Stomach (tissue), 4 donors: ENCODE measurements around the gene P4HB.

Experiments used
- EP300 ChIP-seq: sonication (generic); formaldehyde crosslinking; IDR thresholded peaks from one replicate; pipeline ENCODE4 v1.6.1; 2017; ENCODE audit warnings: antibody characterized with exemption
- POLR2A ChIP-seq, 4 donors: fragments of 450-650 bp; IDR thresholded peaks; one replicate each; pipeline ENCODE4 v1.6.1; 2016; ENCODE audit warnings: antibody characterized with exemption in 4 of 4, control low read depth in 2 of 4, mild to moderate bottlenecking in 1 of 4, moderate library complexity in 1 of 4

DNA sequence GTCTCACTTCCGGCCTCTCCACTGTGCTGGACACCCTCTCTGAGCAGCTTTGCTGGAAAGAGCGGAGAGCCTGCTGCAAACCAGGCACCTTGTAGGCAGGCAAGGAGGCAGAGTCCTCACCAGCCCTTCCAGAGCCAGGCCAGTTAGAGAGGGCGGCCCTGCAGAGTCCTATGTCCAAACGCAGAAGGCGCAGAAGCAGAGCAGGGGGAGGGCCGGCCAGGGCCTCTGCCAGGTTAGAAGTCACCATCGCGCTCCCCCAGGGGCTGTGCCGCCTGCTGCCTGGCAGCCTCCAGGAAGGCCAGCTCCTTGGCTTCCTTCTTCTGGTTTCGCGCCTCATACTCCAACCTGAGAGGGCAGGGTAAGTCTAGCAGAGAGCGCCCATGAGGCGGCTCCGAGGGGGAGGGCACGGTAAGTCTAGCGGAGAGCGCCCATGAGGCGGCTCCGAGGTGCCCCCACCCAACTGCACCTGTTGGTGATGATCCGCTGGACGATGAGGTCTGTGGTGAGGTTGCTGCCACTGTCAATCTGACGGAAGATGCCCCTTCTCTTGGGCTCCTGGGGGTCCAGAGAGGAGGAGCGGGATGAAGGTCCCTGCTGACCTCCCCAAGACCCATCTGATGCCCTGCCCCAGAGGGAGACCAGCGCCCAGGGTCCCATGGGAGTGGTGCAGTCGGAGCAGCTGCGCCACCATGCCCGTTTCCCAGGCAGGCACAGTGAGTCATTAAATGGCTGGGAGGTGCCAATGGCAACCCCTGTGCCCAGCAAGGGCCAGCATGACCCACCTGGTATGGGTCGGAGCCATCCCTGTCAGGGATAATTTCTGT, 44.5 kb upstream of the P4HB start:
- no peak for TF ChIP-seq EP300
- no peak for TF ChIP-seq POLR2A (IDR thresholded peaks at IDR 0.05)
